GM21367 (cell line): ENCODE data around the gene KMT2D.

Source experiments
- ATAC-seq: cut with Tn5 transposase; IDR thresholded peaks from one replicate; pipeline ENCODE4 v1.9.1; 2021; ENCODE audit not compliant: unreplicated experiment

The KMT2D gene

GRCh38 chr12:49036029-49036428, 24.6 kb downstream of the KMT2D start:
- ATAC-seq: no peak

DNA sequence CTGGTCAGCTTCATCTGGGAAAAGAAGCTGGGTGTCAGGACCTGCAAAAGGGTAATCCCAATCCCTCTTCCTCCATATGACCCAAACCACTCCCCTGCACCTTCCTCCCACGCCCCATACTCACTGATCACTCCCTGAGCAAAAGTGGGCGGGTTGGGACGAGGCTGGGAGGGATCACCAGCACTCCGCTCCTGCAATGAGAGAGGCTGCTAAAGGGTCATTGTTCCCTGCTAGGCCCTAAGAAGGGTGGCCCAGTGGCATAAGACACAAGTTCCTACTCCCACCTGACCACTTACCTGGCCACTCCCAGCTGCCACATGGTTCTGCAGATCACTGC, 26.3 kb downstream of the KMT2D start:
- no peak for ATAC-seq

DNA sequence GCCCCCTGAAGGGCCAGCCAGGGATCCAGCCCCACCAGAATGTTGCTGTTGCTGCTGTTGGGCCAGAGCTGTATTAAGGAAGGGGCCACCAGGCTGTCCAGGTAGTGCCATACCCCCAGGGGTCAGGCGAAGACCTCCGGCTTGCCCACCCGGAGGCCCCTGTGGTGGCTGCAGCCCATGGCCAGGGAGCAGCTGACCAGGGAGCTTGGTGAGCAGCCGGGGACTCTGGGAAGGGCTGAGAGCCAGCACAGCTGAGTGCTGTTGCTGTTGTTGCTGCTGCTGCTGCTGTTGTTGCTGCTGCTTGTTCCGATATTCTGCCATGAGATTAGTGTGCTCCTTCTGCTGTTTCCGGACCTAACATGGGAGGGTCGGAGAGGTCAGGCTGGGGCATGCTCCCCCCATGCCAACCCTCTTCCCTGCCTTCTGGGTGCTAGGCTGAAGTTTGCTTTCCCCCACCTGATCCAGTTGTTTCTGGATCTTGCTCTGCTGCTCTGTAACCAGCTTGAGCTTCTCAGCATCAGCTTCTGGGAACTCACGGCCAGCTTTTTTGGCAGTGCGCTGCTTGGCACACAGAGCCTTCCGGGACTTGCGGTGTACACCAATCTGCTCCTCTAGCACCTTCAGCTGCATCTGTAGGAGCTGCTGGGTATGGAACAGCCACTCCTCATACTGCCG, 26.8 kb downstream of the KMT2D start:
- no peak for ATAC-seq

- no peak for ATAC-seq
These were observed 27.7 kb downstream of the KMT2D start for GRCh38 chr12:49032679-49033447.

DNA sequence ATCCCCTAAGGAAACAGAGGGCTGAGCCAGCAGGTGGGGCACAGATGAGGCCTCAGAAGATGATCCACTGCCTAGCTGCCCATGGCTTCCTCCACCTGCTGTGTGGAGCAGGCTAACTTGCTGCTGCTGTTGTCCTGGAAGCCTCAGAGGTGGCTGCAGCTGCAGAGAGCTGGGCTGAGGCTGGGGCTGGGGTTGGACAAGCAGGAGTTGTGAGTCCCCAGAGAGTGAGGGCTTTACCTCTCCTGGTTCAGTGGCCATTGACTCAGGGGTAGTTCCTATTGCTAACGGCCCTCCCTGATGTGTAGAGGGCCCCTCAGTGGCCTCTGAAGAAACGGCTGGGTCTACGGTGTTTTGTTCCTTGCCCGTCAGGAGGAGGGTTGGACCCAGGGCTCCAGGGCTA, 28.3 kb downstream of the KMT2D start:
- ATAC-seq: no peak

DNA sequence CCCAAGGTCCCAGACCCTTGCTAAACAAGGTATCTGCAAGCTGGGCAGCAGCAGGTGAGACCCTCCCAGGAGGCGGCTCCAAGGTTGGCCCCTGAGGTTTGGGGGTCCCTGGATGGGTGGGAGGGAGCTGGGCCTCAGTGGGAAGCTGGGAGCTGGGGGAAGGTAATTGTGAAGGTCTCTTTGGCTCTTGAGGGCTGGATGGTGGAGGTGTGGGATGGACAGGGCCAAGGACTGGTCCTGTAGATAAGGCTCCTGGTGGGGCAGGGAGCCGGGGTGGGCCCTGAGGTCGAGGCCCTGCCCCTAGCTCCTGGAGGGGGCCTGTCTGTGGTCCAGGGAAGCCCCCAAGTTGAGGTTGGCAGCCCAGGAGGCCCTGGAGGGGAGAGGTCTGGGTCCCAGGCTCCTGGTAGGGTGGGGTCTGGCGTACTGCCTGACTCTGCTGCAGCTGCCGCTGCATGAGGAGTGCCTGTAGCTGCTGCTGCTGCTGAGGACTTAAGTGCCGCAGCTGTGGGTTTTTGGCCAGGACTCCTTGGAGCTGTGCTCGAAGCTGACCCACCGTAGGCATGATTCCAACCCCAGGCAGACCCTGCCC, 28.9 kb downstream of the KMT2D start:
- no peak for ATAC-seq

DNA sequence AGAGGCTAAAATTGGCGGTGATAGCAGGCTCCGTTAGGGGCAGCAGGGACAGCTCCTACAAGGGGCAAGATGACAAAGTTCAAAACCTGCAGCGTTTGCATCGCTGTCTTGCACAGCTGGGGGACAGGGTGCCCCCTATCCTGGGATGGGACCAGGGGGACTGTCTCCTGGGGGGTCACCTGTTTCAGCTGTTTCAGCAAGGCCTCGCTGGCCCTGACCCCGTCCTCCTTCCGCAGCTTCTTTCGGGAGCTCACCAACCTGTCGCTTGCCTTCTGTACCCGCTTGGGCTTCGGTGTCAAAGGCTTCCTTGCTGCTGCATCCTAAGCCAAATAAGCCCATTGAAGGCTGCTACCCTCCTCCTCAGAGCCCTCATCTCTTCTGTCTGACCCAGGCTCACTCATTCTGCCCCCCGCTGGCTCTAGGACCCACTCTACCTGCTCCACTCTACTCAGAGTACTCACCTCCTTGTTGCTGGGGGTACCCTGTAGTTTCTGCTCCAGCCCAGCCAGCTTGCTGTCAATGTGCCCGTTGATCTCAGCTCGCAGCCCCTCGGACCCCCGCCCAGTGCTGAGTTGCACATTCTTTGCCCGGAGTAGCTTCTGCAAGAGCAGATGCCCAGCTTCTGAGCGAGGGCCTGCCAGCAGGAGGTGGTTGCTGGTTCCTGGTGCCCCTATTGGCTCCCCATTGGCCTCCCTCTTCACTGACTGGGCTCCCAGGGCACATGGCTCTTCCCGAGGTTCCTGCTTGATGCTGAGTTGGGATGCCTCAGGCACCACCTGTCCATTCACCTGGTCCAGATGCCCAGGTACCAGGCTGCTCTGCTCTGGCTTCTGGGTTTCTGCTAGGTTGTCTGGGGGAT, 29.7 kb downstream of the KMT2D start:
- ATAC-seq: no peak

DNA sequence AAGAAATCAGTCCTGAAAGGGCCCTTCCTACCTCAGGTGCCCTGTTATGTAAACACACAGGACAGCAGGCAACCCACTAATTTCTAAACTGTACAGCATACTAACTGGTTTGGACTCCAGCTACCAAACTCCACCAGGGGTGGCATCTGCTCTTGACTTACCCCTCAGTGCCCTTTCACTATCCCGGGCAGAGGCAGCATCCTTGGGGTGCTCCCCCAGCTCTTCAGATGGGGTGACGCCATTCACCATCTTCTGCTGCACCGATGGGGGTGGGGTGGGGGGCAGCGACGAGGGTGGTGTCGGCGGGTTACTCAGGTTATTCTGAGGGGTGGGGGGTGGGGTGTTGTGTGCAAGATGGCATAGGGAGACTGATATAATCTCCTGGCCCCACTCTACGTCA, 30.5 kb downstream of the KMT2D start:
- no peak for ATAC-seq

- no peak for ATAC-seq
These were observed 31.8 kb downstream of the KMT2D start for GRCh38 chr12:49028666-49029275.

GRCh38 chr12:49027846-49028555, 32.6 kb downstream of the KMT2D start:
- no peak for ATAC-seq

- ATAC-seq: no peak
These were observed 33.7 kb downstream of the KMT2D start for GRCh38 chr12:49026678-49027480.

DNA sequence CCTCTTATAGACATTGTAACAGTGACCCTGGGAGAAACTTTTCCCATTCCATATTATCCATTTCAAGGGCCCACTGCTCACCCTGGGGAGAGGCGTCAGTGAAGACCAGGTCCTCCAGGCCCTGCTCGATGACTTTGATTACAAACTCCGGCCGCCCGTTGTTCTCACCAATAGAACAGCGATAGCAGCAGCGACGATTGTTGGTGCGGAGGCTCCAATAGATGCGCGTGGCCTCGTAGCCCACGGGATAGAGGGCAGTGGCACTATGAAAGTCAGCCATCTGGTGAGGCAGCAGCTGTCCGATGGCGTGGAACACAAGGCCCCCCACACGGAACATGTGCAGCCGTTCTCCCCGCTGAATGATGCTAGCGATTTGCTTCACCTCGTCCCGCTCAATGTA, 34.5 kb downstream of the KMT2D start:
- ATAC-seq: no peak

DNA sequence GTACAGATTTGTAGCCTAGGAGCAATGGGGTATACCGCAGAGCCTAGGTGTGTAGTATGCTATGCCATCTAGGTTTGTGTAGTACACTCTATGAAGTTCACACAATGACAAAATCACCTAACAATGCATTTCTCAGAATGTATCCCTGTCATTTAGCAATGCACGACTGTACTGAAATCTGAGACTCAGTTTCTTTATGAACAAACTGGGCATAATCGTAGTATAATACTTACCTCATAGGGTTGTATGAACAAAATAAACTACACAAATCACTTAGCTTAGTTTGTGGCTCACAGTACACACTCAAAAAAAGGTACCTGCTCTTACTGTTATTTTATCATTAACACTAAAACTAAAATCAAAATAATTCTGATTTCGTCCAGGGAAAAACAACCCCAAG, 35.1 kb downstream of the KMT2D start:
- no peak for ATAC-seq

GRCh38 chr12:49024543-49024942, 36.1 kb downstream of the KMT2D start:
- ATAC-seq: no peak

DNA sequence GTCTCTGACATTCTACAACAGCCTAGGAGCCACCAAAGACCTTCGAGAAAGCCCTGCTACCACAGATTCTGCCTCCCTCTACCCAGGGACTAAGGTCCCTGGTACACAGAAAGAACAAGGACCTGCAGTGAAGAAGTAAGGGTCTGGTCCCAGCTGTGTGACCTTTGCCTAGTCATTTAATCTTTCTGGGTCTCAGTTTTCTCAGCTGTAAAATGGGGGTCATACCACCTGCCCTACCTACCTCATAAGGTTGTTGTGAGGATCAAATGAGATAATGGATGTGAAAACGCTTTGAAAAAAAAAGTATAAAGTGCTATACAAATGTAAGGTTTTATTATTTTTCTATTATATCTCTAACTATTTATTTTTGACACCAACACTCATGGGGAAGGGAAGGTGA, 36.8 kb downstream of the KMT2D start:
- no peak for ATAC-seq

GRCh38 chr12:49022558-49023178, 37.9 kb downstream of the KMT2D start:
- ATAC-seq: no peak

GRCh38 chr12:49021292-49021915, 39.2 kb downstream of the KMT2D start:
- ATAC-seq: no peak

GRCh38 chr12:49020441-49020840, 40.2 kb downstream of the KMT2D start:
- ATAC-seq: no peak
